GM21447 (cell line): Measurements from ENCODE around the gene TUB.

ENCODE experiments used
- ATAC-seq: cut with Tn5 transposase; IDR thresholded peaks from one replicate; pipeline ENCODE4 v1.9.1; 2021; ENCODE audit not compliant: unreplicated experiment

The TUB gene

DNA sequence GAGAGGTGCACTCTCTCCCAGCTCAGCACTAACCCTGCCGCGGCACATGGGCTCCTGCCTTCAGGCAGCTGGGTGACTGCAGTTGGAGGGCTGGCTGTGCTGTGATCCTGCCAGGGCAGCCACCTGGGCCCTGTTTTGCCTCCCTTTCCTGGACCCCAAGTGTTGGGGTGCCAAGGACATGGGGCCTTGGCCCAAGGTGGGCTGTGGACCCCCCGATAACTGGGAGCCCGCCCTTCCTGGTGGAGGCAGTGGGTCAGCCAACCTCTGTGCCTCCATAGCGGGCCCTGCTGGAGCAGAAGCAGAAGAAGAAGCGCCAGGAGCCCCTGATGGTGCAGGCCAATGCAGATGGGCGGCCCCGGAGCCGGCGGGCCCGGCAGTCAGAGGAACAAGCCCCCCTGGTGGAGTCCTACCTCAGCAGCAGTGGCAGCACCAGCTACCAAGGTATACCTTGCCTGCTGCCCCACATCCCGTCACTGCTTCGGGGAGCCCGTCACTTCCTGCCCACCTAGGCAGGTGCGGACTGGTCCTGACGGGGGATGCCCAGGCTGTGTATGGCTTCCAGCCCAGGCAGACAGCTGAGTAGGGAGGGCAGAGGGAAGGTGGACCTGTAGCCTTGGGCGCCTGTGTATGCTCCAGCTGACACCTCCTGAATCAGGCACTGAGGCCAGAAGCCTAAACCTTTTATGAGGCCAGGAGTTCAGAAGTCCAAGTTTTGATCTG is 8.9 kb downstream of the TUB start:
- ATAC-seq: no peak

DNA sequence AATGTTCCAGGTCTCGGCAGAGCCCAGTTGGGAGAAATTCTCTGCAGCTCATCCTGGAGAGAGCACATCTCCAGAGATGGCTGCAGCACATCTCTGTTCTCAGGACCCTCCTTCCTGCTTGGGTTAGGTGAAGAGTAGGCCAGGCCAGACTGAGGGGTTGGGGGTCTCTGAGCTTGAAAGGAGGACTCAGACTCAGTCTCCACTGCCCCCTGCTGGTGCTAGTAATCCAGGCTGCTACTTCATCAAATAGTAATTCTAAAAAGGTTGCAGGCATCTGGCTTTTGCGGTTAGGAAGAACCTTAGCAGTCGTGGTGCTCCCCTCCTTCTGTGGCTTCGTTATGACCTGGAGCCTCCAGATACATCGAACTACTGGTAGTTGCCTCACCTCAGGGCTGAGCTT is 9.7 kb downstream of the TUB start:
- no peak for ATAC-seq

DNA sequence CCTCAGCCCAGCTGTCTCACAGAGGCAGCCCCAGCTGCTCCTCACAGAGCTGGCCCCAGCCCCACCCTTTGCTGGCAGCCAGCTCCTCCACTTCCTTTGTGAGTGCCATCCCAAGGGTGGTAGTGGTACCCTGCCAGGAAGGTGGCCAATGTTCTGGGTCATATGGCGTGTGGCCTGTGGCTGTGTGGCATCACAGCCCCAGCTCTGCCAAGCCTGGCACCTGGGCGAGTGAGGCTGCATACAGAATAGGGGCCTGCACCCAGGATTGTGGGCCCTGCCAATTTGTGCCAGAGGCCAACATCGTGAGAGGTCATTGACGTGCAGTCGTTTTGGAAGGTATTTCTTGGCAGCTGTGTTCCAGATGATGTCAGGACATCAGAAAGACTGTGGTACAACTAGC is 10.7 kb downstream of the TUB start:
- ATAC-seq: no peak

DNA sequence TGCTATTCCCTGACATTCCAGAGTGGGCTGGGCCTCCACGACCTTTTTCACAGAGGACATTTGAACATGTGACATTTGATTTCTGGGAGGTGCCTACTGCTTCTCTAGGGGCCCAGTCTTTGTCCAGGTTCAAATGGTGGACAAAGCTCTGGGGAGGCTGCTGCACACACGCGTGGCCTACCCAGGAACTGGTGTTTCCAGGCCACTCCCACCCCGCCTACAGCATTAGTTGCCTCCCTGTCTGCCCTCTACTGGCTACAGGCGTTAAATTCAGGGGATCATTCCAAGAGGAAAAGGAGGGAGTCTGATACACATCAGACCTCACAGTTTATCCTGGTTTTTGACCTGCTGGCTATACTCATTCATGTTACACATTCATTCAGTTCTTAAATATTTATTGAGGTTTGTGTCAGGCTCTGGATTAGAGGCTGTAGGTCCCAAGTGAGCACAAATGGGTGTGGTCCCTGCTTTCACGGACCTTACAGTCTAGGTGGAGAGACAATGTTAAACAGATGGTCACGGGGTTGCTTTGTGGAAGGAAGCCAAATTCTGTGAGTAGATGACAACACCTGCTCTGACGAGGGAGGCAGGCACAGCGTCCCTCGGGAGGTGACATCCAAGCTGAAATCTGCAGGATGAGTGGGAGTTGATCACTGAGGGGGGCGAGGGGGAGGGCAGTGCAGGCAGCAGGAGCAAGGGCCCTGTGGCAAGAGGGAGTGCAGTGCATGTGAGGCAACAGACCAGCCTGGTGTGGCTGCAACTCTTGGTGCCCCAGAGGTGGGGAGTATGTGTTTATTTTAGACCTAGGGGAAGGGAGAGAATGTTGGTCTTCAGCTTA is 11.8 kb downstream of the TUB start:
- peak; percentile 82 for ATAC-seq

DNA sequence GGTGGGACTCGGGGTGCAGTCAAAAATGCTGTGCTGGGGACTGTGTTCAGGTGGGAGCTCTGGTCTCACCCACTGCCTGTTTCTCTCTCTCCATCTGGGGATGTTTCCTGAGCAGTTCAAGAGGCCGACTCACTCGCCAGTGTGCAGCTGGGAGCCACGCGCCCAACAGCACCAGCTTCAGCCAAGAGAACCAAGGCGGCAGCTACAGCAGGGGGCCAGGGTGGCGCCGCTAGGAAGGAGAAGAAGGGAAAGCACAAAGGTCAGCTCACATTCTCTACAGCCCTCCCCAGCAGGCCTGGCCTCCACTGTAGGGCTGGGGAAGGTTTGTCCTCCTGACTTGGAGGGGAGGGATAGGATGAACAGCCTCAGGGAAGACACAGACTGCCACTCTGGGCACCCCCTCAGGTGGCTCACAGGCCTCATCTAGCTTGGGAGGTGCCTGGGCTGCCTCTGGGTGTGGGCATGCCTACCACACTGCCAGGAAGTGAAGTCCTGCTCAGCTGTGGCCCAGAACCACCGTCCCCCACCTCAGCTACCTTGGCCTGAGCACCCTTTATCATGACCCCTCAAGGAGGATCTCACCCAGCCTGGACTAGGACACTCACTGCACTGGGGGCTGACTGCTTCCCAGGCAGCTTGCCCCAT is 13.0 kb downstream of the TUB start:
- no peak for ATAC-seq

DNA sequence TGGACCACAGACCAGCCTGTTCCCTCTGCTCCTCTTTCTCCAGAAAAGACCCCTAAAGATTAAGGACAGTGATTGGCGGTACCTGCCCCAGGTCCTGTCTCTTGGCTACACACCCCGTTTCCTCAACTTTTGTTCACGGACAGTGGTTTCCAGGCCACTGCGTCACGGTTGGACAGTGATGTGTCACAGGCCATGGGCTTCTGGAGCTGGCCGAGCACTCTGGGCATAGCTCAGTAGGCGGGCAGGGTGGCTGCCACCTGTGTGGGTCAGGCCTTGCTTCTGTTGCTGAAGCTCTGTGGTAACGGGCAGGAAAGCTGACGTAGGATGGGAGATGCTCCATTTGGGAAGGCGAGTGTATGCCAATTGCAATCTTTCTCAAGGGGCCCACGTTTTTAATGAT is 13.6 kb downstream of the TUB start:
- ATAC-seq: no peak

DNA sequence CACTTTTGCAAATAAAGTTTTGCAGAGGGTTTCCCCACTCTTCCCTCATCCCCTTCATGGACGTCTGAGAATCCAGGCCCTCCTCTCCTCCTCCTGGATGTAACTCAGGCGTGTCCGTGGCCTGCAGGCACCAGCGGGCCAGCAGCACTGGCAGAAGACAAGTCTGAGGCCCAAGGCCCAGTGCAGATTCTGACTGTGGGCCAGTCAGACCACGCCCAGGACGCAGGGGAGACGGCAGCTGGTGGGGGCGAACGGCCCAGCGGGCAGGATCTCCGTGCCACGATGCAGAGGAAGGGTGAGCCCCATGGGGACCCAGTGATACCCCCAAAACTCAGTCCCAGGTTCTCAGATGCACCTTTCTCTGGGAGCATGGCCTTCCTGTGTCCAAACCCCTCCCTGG is 14.4 kb downstream of the TUB start:
- ATAC-seq: no peak

DNA sequence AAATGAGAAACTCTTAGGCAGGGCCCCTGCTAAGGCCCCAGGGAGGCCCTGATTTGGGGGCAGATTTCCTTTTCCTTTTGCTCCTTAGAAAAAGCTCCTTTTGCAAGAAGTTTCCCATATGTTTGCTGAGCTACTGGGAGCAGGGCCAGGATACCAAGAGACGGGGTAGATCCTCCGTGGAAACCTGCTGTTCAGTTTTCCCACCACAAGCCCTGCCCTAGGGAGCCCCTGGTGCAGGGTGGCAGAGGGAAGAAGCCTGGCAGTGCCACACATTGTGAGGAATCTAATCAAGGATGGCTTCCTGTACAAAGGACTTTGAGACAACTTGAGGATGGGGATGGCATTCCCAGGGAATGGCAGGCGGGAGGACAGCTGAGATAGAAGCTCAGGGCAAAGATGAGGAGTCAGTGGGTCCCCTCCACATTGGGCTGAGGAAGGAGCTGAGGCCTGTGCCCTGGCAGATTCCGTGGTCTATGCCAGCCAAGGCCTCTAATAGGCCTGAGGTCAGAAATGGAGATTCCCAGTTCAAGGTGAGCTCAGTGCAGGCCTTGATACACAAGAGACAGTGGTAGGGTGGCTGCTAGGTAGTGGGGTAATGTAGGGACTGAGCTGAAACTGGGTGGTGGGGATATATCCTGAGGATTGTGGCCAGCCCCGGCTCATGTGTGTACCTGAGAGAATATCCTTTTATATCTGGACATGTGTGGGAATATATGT is 15.0 kb downstream of the TUB start:
- ATAC-seq: no peak

DNA sequence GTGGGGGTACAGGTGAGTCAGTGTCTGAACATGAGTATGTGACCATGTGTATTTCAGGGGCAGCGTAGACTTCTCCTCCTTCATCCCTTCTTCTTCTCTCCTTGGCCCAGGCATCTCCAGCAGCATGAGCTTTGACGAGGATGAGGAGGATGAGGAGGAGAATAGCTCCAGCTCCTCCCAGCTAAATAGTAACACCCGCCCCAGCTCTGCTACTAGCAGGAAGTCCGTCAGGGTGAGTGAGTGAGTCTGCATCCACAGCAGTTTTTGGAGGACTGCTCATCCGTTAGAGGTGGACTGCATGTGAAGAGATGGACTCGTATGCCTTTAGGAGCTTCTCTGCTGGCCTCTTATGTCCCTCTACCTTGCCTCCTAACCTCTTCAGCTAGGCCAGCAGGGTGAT is 15.6 kb downstream of the TUB start:
- ATAC-seq: no peak

DNA sequence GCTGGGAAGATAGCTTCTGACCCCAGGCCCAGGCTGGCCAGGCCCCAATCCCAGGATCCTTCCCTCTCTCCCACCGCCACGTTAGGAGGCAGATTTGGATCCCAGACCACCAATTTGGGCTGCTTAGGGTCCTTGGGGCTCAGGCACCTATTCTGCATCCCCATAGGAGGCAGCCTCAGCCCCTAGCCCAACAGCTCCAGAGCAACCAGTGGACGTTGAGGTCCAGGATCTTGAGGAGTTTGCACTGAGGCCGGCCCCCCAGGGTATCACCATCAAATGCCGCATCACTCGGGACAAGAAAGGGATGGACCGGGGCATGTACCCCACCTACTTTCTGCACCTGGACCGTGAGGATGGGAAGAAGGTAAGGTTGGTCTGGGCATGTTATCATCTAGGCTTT is 16.1 kb downstream of the TUB start:
- no peak for ATAC-seq

DNA sequence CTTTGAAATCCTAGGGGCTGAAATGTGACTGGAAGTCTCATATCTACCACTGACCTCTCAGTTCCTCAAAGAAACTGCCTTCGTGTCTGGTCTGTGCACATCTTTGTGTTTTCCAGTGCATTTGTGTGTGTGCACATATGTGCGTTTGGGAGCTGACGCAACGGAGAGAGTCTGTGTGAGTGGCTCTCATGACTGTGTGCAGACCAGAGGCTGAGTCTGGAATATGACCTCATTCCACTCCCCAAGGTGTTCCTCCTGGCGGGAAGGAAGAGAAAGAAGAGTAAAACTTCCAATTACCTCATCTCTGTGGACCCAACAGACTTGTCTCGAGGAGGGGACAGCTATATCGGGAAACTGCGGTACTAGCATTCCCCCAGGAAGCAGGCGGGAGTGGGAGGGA is 16.5 kb downstream of the TUB start:
- ATAC-seq: no peak

DNA sequence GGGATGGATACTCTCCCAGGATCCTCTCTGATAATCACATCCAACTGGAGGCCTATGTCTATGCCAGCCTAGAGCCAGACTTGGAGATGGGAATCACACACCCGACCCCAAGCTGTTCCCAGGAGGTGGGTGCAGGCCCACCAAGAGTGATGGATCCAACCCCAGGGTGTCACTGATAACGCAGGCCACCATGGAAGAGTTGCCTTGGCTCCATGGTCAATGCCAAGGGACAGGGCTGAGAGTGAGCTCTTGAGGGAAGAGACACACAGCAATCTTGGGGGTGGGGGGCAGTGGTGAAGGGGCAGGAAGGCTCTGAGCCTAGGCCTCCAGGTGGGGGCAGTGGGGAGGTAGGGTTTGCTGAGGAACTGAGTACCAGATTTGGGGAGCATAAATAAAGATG is 16.9 kb downstream of the TUB start:
- ATAC-seq: no peak

DNA sequence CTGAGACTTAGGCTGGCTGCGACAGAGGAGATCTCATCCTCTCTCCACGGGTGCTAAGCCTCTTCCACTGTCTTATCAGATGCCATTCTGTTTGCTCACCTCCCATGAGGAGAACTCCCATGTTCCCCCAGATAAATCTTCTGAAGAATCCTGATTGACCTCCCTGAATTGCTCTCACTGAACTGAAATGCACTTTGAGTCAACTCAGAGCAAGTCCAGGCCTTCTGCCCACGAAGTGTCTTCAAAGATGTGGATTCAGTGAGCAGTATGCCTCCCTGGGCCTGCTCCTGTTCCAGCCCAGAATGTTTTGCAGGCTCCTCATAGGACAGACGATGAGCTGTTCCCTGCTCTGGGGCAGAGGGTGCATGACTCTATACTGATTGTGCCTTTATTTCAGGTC is 17.4 kb downstream of the TUB start:
- no peak for ATAC-seq

DNA sequence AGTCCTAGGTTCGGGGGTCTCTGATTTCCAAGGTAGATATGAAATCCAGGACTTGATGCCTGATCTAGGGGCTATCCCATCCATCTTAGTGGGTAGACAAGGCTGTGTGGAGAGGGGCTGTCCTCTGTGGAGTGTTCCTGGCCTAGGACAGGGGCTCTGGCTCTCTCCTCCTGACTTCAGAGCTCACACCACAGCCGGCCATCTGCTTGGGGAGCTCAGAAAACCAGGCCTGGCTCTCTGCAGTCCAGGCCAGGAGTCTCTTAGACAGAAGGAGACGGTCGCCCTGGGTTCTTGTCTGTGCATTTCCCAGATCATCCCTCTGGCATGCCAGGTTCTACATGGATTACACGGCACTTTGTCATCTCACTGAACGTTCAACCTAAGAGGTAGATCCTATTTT is 17.9 kb downstream of the TUB start:
- ATAC-seq: no peak

DNA sequence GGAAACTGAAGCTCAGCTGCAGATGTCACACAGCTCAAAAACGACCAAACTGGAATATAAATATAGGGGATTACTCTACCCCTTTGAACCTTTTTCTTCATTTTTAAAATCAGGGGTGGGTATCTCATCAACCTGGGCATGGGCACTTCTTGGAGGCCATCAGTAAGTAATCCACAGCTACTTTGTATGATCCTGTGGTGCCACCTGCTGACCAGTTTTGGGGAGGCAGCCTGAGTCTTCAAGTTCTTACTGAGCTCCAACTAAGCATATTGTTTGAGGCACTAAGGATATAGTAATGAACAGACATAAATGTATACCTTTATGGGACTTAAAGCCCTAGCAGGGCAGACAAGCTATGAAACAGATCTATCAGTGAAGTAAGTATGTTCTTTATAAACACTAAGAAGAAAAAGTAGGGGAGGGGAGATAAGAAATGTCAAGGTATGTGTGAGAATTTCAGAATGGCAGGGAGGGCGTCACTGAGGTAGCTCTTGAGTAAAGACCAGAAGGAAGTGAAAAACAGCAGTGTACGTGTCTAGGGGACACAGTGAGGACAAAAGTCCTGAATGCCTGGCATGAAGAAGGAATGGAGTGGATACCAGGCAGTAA is 18.4 kb downstream of the TUB start:
- ATAC-seq: no peak

DNA sequence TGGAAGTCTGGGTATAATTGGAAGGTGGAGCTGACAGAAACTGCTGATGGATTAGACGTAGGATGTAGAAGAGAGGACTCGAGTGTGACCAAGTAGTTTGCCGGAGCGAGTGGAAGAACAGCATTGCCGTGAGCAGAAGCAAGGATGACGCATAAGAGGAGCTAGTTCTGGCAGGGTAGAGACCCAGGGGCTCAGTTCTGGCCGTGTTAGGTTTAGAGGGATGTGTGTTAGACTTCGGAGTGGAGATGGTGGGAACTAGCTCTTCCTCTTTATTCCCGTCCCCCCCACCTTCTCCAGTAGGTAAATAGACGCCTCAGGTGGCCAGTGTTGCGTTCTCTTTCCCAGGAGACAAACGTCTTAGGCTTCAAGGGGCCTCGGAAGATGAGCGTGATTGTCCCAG is 19.1 kb downstream of the TUB start:
- ATAC-seq: no peak

DNA sequence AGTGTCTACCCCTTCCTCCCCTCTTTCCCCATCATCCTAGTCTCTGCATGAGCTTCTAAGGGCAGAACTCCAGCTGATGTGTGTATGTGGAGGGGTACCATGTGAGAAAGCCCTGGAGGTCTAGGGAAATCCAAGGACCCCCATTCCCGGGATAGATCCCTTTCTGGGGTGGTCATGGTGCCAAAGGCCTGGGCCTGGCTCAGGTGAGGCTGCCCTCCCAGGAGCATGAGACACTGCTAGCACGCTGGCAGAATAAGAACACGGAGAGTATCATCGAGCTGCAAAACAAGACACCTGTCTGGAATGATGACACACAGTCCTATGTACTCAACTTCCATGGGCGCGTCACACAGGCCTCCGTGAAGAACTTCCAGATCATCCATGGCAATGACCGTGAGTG is 19.6 kb downstream of the TUB start:
- ATAC-seq: no peak

DNA sequence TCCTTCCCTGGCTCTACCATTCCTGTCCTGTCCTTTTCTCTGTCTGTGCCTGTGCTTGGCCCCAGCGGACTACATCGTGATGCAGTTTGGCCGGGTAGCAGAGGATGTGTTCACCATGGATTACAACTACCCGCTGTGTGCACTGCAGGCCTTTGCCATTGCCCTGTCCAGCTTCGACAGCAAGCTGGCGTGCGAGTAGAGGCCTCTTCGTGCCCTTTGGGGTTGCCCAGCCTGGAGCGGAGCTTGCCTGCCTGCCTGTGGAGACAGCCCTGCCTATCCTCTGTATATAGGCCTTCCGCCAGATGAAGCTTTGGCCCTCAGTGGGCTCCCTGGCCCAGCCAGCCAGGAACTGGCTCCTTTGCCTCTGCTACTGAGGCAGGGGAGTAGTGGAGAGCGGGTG is 20.4 kb downstream of the TUB start:
- no peak for ATAC-seq

DNA sequence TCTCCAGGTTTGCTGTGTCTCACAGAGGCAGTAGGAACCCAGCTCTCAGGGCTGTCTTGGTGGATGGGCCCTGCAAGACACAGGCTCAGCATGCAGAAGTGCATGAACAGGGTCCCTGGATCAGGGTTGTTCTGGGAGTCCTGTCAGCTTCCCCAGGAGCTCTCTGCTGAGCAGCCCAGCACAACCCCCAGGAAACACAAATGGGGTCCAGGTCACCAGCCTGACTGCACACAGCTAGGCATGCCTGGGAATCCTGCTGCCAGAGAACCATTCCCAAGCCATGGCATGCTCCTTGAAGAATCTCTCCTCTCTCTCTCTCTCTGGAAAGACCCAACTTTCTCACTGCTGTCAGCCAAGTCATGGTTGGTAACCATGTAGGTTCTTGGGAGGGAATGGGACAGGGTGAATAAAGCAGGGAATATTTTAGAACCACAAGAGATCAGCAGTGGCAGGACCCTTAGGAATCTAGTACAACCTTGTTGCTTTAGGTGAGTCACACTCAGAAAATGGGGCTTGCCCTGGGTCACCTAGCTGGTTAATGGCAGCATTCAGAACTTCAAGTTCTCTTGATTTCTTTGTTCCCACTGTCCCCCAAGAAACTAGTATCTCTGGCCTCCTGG is 21.4 kb downstream of the TUB start:
- no peak for ATAC-seq

DNA sequence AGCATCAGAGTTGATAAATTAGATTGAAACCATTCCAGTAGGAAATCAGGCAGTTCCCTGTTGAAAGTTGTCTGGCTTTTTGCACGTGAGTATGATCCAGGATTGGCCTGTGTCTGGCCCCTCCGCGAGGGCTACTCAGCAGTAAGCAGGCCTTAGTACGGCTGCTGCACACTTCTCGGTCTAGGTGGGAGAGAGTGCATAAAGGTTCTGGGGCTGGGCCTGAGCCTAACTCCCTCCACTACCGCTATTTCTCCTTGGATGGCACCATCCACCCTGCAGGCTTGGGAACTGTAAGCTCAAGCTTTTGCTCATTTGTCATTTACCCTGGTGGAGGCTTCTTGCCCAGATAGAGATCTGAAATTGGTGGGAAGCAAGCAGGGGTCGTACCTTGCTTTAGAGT is 22.0 kb downstream of the TUB start:
- no peak for ATAC-seq

DNA sequence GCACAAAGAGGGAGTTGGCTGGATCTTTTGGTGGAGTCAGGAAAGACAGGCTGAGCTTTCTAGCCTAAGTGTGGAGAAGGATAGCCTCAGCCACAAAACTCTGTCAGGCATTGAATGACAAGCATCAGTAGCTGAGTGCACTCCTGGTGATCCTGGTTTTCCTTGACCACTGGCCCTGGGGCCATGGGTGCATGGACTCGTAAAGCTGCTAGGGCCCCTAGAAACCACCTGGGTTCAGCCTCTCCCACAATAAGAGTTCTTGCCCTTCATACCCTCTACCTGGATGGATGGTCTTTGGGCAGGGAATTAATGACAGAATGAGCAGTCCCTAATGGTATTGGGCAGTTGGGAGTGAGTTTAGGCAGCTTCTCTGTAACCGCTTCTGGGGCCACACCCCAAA is 22.9 kb downstream of the TUB start:
- no peak for ATAC-seq
